GM10266 (cell line): ENCODE measurements around the gene TMEM161A.
"Not testable (repeated sequence)": the region's sequence is repeated elsewhere in the genome, so short reads cannot be mapped to it uniquely, and the experiment has no call there.

ENCODE experiments used
- DNase-seq: peaks from one replicate; pipeline ENCODE4 v3.0.0; 2012; ENCODE audit errors: extremely low spot score
- CTCF ChIP-seq: IDR thresholded peaks from 2 replicates; pipeline ENCODE4 v1.5.1; 2012; ENCODE audit warnings: mild to moderate bottlenecking, low read depth; ENCODE audit not compliant: control insufficient read depth, insufficient read depth; ENCODE audit errors: missing control alignments

Gene TMEM161A

GRCh38 chr19:19109601-19110000 is 28.7 kb downstream of the TMEM161A start:
- no peak for TF ChIP-seq CTCF
- no peak for DNase-seq

- no peak for TF ChIP-seq CTCF
- DNase-seq, result no peak
Measured at GRCh38 chr19:19107654-19108053, 30.6 kb downstream of the TMEM161A start.

- DNase-seq, result not testable (repeated sequence)
Measured at GRCh38 chr19:19106938-19107337, 31.3 kb downstream of the TMEM161A start.

- no peak for DNase-seq
- no peak for TF ChIP-seq CTCF
Measured at GRCh38 chr19:19106056-19106551, 32.2 kb downstream of the TMEM161A start.

- TF ChIP-seq CTCF, result no peak
- DNase-seq, result peak; percentile 65
Measured at GRCh38 chr19:19105365-19106055, 32.8 kb downstream of the TMEM161A start.

- TF ChIP-seq CTCF, result no peak
- DNase-seq, result no peak
Measured at GRCh38 chr19:19103167-19103566, 35.1 kb downstream of the TMEM161A start.

GRCh38 chr19:19102566-19102965 is 35.7 kb downstream of the TMEM161A start:
- DNase-seq, result not testable (repeated sequence)

- no peak for DNase-seq
- no peak for TF ChIP-seq CTCF
Measured at GRCh38 chr19:19101540-19101939, 36.7 kb downstream of the TMEM161A start.
